ENCODE measurements around the gene SH2D1B.

DNA sequence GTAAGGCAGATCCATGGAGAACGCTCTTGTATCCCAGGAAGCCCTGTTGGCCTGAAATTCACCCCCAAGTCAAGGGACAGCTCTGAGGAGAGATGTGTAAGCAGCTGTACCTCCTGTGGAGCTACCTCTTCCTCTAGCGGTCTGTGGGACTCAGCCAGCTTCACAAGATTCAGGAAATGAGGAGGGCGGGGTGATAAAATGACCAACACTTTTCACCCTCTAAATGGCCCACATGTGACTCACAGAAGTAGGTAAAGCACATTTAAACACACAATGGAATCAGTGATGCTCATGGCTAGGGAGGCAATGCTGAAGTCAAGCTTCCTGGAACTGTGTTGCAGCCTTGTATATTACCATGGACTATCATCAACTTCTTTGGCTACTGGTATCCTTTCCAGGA, at the start of gene SH2D1B:
- TF ChIP-seq, protein P1, sequence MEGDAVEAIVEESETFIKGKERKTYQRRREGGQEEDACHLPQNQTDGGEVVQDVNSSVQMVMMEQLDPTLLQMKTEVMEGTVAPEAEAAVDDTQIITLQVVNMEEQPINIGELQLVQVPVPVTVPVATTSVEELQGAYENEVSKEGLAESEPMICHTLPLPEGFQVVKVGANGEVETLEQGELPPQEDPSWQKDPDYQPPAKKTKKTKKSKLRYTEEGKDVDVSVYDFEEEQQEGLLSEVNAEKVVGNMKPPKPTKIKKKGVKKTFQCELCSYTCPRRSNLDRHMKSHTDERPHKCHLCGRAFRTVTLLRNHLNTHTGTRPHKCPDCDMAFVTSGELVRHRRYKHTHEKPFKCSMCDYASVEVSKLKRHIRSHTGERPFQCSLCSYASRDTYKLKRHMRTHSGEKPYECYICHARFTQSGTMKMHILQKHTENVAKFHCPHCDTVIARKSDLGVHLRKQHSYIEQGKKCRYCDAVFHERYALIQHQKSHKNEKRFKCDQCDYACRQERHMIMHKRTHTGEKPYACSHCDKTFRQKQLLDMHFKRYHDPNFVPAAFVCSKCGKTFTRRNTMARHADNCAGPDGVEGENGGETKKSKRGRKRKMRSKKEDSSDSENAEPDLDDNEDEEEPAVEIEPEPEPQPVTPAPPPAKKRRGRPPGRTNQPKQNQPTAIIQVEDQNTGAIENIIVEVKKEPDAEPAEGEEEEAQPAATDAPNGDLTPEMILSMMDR (IDR thresholded peaks at IDR 0.05; ENCODE audit: insufficient read depth, low read depth, low read length): no peak
- no peak for TF ChIP-seq EZH2 (IDR thresholded peaks at IDR 0.05; ENCODE audit: insufficient read depth, low read length)

Measured in astrocyte (in vitro differentiated cells and primary cell).